PFSK-1 (cell line): ENCODE results near the gene VSTM4.

Source experiments
- POLR2AphosphoS5 ChIP-seq: IDR thresholded peaks from 2 replicates; pipeline ENCODE4 v1.6.1; 2012; ENCODE audit warnings: low read depth, mild to moderate bottlenecking, control low read depth, low read length, moderate library complexity
- SIN3A ChIP-seq: IDR thresholded peaks from 2 replicates; pipeline ENCODE4 v1.6.1; 2012; ENCODE audit warnings: mild to moderate bottlenecking, low read length, moderate library complexity, borderline replicate concordance; ENCODE audit not compliant: insufficient read depth

DNA sequence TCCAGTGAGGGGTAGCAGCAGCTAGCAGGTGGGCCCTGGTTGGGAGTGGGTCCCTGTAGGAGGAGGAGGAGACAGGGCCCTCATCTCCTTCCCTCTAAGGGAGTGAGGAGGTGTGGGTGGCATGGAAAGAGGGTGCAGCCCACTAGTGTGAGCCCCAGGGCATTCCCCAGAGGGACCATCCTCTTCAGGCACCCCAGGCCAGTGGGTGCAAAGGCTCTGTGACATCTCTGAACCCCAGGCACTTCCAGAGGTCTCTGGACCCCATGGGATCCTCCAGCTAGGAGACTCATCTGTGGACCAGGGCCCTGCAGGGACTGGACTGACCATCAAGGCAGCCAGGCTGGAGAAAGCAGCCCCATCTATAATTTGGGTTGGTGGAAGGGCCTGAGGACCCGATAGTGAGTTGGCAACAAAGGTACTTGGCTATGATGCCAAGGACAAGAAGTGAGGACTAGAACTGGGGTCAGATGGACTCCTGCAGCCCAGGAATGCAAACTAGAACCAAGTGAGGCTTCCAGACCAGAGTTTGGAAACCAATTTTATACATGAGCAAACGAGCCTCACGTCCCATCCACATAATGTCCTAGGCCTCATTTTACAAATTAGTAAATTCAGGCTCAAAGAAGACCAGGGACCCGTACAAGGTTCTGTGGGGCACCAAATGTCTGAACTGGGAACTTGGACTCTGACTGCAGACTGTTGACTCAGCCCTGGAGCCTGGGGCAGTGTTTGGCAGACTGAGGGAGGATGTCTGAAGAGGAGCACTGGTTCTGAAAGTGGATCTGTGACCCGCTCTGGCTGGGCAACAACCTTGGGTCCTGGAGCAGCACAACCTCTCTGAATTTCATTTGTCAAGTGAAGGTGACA is 1.4 kb upstream of the VSTM4 start:
- TF ChIP-seq POLR2AphosphoS5 (no peak), SIN3A (no peak)
